Upper lobe of right lung (tissue), 1 donor: Measurements from ENCODE around the gene RPH3AL. TPM values are rescaled to one million over a fixed set of nuclear protein-coding genes. Genes with fewer than 3 reads are reported as not detected.
A peak's percentile ranks its signal among the peaks of the same experiment; 100 is the strongest.

Experiments used
- ATAC-seq: fragments of 200-7000 bp; cut with Tn5 transposase; one replicate; pipeline ENCODE4 v1.9.1; 2020; ENCODE audit warnings: mild to moderate bottlenecking, moderate library complexity
- DNase-seq: peaks from one replicate; pipeline ENCODE4 v3.0.0-alpha.2; 2020
- H3K27ac ChIP-seq: fragments of 200-600 bp; one replicate; pipeline ENCODE4 v1.8.0; 2022
- H3K27me3 ChIP-seq: fragments of 200-600 bp; one replicate; pipeline ENCODE4 v1.8.0; 2022; ENCODE audit warnings: mild to moderate bottlenecking
- H3K36me3 ChIP-seq: fragments of 200-600 bp; one replicate; pipeline ENCODE4 v1.8.0; 2022
- H3K4me1 ChIP-seq: fragments of 200-600 bp; one replicate; pipeline ENCODE4 v1.8.0; 2022
- H3K4me3 ChIP-seq: fragments of 200-600 bp; one replicate; pipeline ENCODE4 v1.8.0; 2022; ENCODE audit warnings: mild to moderate bottlenecking
- H3K9me3 ChIP-seq: fragments of 200-600 bp; one replicate; pipeline ENCODE4 v1.8.0; 2022
- intact Hi-C: fragments of 100-400 bp; cut with DNase I; formaldehyde crosslinking; loops from one replicate; pipeline ENCODE4 v1.11.0; 2022
- total RNA-seq: library from RNA; stranded (reverse); fragmentation: NEBNext Ultra II Directional; extraction: Animal tissue kit (Norgen Biotek cat#: 25700); gene quantifications from one replicate; pipeline ENCODE4 v1.2.1, GENCODE V29; 2021
- TF ChIP-seq, protein P1 (sequence below): fragments of 200-600 bp; IDR thresholded peaks from one replicate; pipeline ENCODE4 v1.8.0; 2022; ENCODE audit warnings: antibody characterized with exemption
- donor health status: DM: no; HTN: yes; CAD: no; lungs with severe emphysema.

Gene RPH3AL
- total RNA-seq, 1 donor from 2014 or later: 33.3 TPM

DNA sequence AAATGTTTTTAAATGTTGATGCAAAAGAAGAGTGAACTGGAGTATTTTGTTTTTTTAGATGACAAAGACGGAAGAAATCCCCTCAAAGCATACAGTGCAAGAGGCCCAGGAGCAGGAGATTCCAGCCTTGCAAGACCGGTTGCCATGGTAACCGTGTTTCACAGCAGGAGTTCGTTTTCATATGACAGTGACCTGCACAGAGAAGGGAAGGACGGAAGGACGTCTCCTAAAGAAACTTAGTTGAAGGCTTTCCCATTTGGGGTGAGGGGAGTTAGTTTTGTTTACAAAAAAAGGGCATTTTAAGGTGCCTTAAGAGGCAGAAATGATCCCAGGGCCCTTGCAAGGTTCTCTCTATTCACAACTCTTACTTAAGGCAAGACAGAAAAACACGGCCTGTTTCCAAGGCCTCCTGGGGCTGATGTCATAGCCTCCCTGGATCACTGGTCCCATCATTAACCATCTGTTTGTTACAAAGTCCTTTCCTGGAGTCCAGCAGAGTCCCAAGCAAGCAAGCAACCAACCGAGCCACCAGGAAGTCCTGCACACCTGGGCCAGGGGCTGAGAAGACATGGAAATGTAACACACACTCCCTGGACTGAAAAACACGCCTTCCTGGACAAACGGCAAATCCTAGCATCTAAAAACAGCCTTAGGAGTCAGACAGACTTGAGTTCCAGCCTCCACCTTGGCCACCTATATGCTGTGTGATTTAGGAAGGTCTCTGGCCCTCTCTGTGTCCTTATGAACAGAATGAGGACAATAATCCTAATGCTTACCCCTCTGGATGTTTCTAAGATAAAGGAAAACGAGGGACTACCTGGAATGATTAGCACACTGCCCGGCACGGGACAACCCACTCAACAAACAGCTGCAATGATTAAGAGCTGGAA is 30.3 kb upstream of the RPH3AL start:
- DNase-seq: no peak
- TF ChIP-seq, protein P1, sequence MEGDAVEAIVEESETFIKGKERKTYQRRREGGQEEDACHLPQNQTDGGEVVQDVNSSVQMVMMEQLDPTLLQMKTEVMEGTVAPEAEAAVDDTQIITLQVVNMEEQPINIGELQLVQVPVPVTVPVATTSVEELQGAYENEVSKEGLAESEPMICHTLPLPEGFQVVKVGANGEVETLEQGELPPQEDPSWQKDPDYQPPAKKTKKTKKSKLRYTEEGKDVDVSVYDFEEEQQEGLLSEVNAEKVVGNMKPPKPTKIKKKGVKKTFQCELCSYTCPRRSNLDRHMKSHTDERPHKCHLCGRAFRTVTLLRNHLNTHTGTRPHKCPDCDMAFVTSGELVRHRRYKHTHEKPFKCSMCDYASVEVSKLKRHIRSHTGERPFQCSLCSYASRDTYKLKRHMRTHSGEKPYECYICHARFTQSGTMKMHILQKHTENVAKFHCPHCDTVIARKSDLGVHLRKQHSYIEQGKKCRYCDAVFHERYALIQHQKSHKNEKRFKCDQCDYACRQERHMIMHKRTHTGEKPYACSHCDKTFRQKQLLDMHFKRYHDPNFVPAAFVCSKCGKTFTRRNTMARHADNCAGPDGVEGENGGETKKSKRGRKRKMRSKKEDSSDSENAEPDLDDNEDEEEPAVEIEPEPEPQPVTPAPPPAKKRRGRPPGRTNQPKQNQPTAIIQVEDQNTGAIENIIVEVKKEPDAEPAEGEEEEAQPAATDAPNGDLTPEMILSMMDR: no peak
- H3K36me3 ChIP-seq: no peaks in the 10 kb centered on the region
- no peak overlapping the region for H3K27ac ChIP-seq
- no peak overlapping the region for H3K4me3 ChIP-seq
- intact Hi-C loops: no loop called here
- peaks cover 12% of the 10 kb centered on the region for H3K4me1 ChIP-seq
- H3K9me3 ChIP-seq: no peaks in the 10 kb centered on the region
- H3K27me3 ChIP-seq: no peaks in the 10 kb centered on the region
- ATAC-seq: no peak

DNA sequence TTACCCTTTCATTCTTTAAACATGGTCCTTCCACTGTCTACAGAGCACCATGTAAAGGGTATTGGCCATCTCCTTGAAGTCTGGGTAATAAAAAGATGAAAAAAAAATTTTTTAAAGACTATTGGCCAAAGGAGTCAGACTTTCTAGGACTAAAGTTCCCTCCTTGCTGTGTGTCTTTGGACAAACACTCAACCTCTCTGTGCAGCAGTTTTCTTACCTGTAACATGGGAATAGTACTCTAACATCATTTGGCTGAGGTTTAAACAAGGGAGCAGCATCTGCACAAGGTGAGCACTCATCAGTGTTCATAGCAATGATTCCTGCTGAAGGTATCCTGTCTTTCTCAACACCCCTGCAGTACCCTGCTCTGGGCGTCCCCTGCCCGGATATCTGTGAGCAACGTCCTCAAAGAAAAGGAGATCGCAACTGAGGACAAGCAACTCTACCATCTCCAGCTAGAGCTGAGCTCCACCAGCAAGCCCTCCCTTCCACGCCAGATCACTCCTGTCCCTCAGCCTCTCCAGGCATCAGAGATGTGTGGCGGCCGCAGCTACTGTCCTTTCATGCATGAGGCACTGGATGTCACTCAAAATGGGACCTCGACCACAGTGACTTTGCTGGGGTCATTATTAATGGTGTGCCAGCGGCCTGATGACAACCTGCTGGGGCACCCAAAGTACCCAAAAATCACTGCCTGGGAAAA is 29.5 kb upstream of the RPH3AL start:
- DNase-seq (no peak), ATAC-seq (no peak)
- Histone ChIP-seq H3K4me3 (no peak overlapping the region), H3K4me1 (peaks cover 12% of the 10 kb centered on the region), H3K27ac (no peak overlapping the region), H3K9me3 (no peaks in the 10 kb centered on the region), H3K27me3 (no peaks in the 10 kb centered on the region), H3K36me3 (no peaks in the 10 kb centered on the region)
- TF ChIP-seq, protein P1: no peak
- intact Hi-C loops: no loop called here

DNA sequence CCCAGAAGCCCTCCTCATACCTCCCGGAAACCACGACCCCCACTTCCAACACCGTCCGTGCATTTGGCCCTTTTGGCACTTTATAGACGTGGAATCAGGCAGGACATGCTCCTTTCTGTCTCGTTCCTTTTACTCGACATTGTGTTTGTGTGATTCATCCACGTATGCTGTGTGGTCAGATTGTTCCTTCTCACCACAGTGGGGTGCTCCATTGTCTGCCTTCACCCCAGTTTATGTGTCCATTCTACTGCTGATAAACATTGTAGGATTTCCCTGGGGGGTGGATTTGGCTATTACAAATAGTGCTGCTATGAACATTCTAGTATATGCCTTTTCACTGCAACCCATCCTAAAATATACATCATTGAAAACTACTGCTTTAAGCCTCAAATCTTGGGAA is 28.9 kb upstream of the RPH3AL start:
- ATAC-seq: no peak
- Histone ChIP-seq H3K27me3 (no peaks in the 10 kb centered on the region), H3K9me3 (no peaks in the 10 kb centered on the region), H3K27ac (no peak overlapping the region), H3K4me3 (no peak overlapping the region), H3K36me3 (no peaks in the 10 kb centered on the region), H3K4me1 (peaks cover 11% of the 10 kb centered on the region)
- no peak for DNase-seq
- intact Hi-C loops: no loop called here
- TF ChIP-seq, protein P1: no peak

DNA sequence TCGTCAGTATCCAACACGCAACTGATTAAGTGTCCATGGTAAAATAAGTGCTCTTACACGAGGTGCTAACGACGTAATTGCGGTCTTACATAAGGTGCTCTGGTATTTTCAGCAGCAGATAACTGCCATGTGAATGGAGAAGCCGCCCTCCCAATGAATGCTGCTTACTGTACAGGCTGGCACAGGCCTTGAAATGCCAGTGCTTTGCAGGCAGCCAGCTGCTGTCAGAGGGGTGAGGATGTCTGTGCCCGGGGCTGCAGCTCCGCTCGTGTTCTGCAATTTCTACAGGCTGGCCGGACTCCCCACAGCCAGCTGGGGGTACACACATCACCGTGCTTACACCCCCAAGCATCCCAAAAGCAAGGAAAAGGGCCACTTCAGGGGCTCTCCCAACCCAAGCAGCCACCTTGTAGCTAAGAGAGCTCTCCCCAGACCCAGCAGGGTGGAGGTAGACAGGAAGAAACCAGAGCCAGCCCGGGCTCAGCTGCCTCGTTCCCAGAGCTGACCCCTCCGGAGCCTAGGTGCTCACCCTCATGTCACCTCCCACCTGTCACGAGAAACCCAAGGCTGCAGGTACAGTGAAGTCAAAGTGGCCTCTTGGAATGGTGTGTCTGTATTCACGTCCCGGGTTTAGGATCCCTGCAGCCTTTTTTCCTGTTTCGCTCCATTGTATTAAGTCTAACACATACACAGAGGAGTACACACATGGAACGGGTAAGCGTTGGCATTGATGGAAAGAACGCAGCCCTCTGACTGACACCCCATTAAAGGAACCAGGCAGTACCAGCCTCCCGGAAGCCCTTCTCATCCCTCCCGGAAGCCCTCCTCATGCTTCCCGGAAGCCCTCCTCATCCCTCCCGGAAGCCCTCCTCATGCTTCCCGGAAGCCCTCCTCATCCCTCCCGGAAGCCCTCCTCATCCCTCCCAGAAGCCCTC is 27.2 kb upstream of the RPH3AL start:
- no peak for ATAC-seq

DNA sequence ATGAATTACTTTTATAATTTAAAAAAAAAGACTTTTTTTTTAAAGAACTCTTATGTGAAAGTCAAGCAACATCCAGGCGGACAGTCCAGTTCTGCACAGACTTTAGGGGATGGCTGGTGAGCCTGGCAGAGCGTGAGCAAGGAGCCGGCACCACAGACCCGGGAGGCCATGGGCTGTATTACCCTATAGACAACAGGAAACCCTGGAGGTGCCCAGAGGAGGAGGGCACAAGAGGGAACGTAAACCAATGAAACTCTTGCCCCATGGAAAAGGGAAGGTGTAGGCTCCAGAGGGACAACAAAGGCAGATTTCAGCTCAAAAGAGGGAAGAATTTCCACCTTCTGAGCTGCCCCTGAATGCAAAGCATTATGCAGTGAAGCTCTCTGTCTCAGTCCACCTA is 25.5 kb upstream of the RPH3AL start:
- peak; percentile 3 for DNase-seq
- intact Hi-C loops: no loop called here
- Histone ChIP-seq H3K9me3 (no peaks in the 10 kb centered on the region), H3K4me3 (no peak overlapping the region), H3K27me3 (no peaks in the 10 kb centered on the region), H3K36me3 (no peaks in the 10 kb centered on the region), H3K27ac (no peak overlapping the region), H3K4me1 (no peaks in the 10 kb centered on the region)
- TF ChIP-seq, protein P1: no peak
- ATAC-seq: peak; percentile 19

More for the DNA sequence above, 27.2 kb upstream of the RPH3AL start:
- no peak overlapping the region for H3K27ac ChIP-seq
- H3K4me3 ChIP-seq: no peak overlapping the region
- no peaks in the 10 kb centered on the region for H3K4me1 ChIP-seq
- no peaks in the 10 kb centered on the region for H3K36me3 ChIP-seq
- TF ChIP-seq, protein P1: no peak
- no peaks in the 10 kb centered on the region for H3K27me3 ChIP-seq
- peak; percentile 34 for DNase-seq
- intact Hi-C loops: no loop called here
- H3K9me3 ChIP-seq: no peaks in the 10 kb centered on the region
